Naive B cell (primary cell): Measurements from ENCODE around the gene LAMA2. TPM values are rescaled to one million over a fixed set of nuclear protein-coding genes. Genes with fewer than 3 reads are reported as not detected.
A peak's percentile ranks its signal among the peaks of the same experiment; 100 is the strongest.

Source experiments
- ATAC-seq, 2 donors: fragments of 150-1000 bp; cut with Tn5 transposase; 2 replicates each; pipeline ENCODE4 v1.10.0; 2021; ENCODE audit warnings: low read depth in 2 of 2, mild to moderate bottlenecking in 2 of 2, moderate library complexity in 2 of 2
- DNase-seq: peaks from one replicate; pipeline ENCODE4 v3.0.0; 2022
- H3K27ac Mint-ChIP-seq, 6 donors: one replicate each; pipeline ENCODE4 v1.8.0; 2020 to 2022; ENCODE audit warnings: mild to moderate bottlenecking in 6 of 6, mixed read lengths in 6 of 6, moderate library complexity in 5 of 6, inconsistent platforms in 2 of 6
- H3K27me3 Mint-ChIP-seq, 3 donors: one replicate each; pipeline ENCODE4 v1.8.0; 2021 to 2022; ENCODE audit warnings: mixed read lengths in 3 of 3, mild to moderate bottlenecking in 1 of 3
- H3K36me3 Mint-ChIP-seq, 2 donors: one replicate each; pipeline ENCODE4 v1.8.0; 2020 to 2022; ENCODE audit warnings: mixed read lengths in 2 of 2, inconsistent platforms in 1 of 2, mild to moderate bottlenecking in 1 of 2
- H3K4me1 Mint-ChIP-seq, 3 donors: one replicate each; pipeline ENCODE4 v1.8.0; 2020 to 2022; ENCODE audit warnings: mixed read lengths in 3 of 3, inconsistent platforms in 1 of 3, mild to moderate bottlenecking in 1 of 3, moderate library complexity in 1 of 3
- H3K4me3 Mint-ChIP-seq, 8 donors: one replicate each; pipeline ENCODE4 v1.8.0; 2020 to 2022; ENCODE audit warnings: mild to moderate bottlenecking in 8 of 8, mixed read lengths in 8 of 8, moderate library complexity in 8 of 8, inconsistent platforms in 2 of 8
- H3K9me3 Mint-ChIP-seq, 7 donors: one replicate each; pipeline ENCODE4 v1.8.0; 2020 to 2022; ENCODE audit warnings: mixed read lengths in 7 of 7, mild to moderate bottlenecking in 5 of 7, inconsistent platforms in 2 of 7, moderate library complexity in 1 of 7
- polyA plus RNA-seq, 6 donors: library from polyadenylated mRNA; unstranded; fragments of 300-500 nt; fragmentation: Illumina TruSeq; gene quantifications; one replicate each; pipeline ENCODE4 v1.2.3, GENCODE V29; 2021; ENCODE audit warnings: low read depth in 6 of 6

LAMA2 gene
- polyA plus RNA-seq, 6 donors from 2014 or later, result 0.28 TPM; not detected in 5

GRCh38 chr6:129429956-129430355, 547.0 kb downstream of the LAMA2 start:
- no peak overlapping the region for H3K4me3 Mint-ChIP-seq

GRCh38 chr6:129432738-129433137, 549.8 kb downstream of the LAMA2 start:
- peaks cover 11 to 24% (median 16%) of the 10 kb centered on the region in 3 donors for H3K27me3 Mint-ChIP-seq
- H3K27ac Mint-ChIP-seq, result no peak overlapping the region
- H3K4me3 Mint-ChIP-seq, result no peak overlapping the region
- no peak for DNase-seq
- H3K36me3 Mint-ChIP-seq, result no peaks in the 10 kb centered on the region
- no peaks in the 10 kb centered on the region for H3K4me1 Mint-ChIP-seq
- ATAC-seq, result no peak
- H3K9me3 Mint-ChIP-seq, result no peaks in the 10 kb centered on the region

More at GRCh38 chr6:129429956-129430355, 547.0 kb downstream of the LAMA2 start:
- no peaks in the 10 kb centered on the region for H3K36me3 Mint-ChIP-seq
- H3K9me3 Mint-ChIP-seq, result no peaks in the 10 kb centered on the region
- no peaks in the 10 kb centered on the region for H3K4me1 Mint-ChIP-seq
- DNase-seq, result no peak
- no peak for ATAC-seq
- H3K27ac Mint-ChIP-seq, result no peak overlapping the region
- H3K27me3 Mint-ChIP-seq, result peaks cover 11 to 20% (median 18%) of the 10 kb centered on the region in 3 donors

- Mint-ChIP-seq H3K9me3 (no peaks in the 10 kb centered on the region), H3K27me3 (peaks cover 11 to 24% (median 13%) of the 10 kb centered on the region in 3 donors), H3K27ac (peak overlapping the region in 1 of 6 donors; percentile 12)
Observed at GRCh38 chr6:129434091-129434490, 551.2 kb downstream of the LAMA2 start.

GRCh38 chr6:129440691-129441090, 557.8 kb downstream of the LAMA2 start:
- no peak overlapping the region for H3K4me3 Mint-ChIP-seq
- H3K9me3 Mint-ChIP-seq, result no peaks in the 10 kb centered on the region
- no peaks in the 10 kb centered on the region for H3K36me3 Mint-ChIP-seq
- DNase-seq (no peak), ATAC-seq (no peak)
- H3K27ac Mint-ChIP-seq, result no peak overlapping the region
- H3K27me3 Mint-ChIP-seq, result peaks cover 5 to 9% (median 6%) of the 10 kb centered on the region in 3 donors
- H3K4me1 Mint-ChIP-seq, result no peaks in the 10 kb centered on the region

More at GRCh38 chr6:129434091-129434490, 551.2 kb downstream of the LAMA2 start:
- Mint-ChIP-seq H3K4me1 (no peaks in the 10 kb centered on the region), H3K36me3 (no peaks in the 10 kb centered on the region), H3K4me3 (no peak overlapping the region)
- ATAC-seq (no peak), DNase-seq (no peak)

- Mint-ChIP-seq H3K9me3 (peaks cover 0 to 5% (median 0%) of the 10 kb centered on the region in 7 donors), H3K4me1 (peaks cover 7 to 10% (median 9%) of the 10 kb centered on the region in 3 donors), H3K4me3 (no peak overlapping the region), H3K36me3 (no peaks in the 10 kb centered on the region), H3K27me3 (peaks cover 0 to 8% (median 6%) of the 10 kb centered on the region in 3 donors), H3K27ac (no peak overlapping the region)
- ATAC-seq (no peak), DNase-seq (no peak)
Observed at GRCh38 chr6:129444683-129445082, 561.7 kb downstream of the LAMA2 start.

GRCh38 chr6:129446272-129447197, 563.6 kb downstream of the LAMA2 start:
- H3K9me3 Mint-ChIP-seq, result peaks cover 0 to 5% (median 0%) of the 10 kb centered on the region in 7 donors
- peaks cover 4 to 9% (median 6%) of the 10 kb centered on the region in 3 donors for H3K27me3 Mint-ChIP-seq
- H3K4me3 Mint-ChIP-seq, result no peak overlapping the region
- ATAC-seq (no peak), DNase-seq (no peak)
- peaks cover 7 to 10% (median 9%) of the 10 kb centered on the region in 3 donors for H3K4me1 Mint-ChIP-seq
- H3K27ac Mint-ChIP-seq, result peak overlapping the region in 2 of 6 donors; percentile 0 to 2
- H3K36me3 Mint-ChIP-seq, result no peaks in the 10 kb centered on the region

- H3K9me3 Mint-ChIP-seq, result peaks cover 0 to 5% (median 0%) of the 10 kb centered on the region in 7 donors
- peak overlapping the region in 2 of 6 donors; percentile 0 to 12 for H3K27ac Mint-ChIP-seq
- no peak for DNase-seq
- H3K36me3 Mint-ChIP-seq, result no peaks in the 10 kb centered on the region
- ATAC-seq, result no peak
- peaks cover 4 to 13% (median 6%) of the 10 kb centered on the region in 3 donors for H3K27me3 Mint-ChIP-seq
- H3K4me3 Mint-ChIP-seq, result no peak overlapping the region
- H3K4me1 Mint-ChIP-seq, result peaks cover 7 to 10% (median 9%) of the 10 kb centered on the region in 3 donors
Observed at GRCh38 chr6:129447198-129447565, 564.2 kb downstream of the LAMA2 start.

GRCh38 chr6:129448965-129449364, 566.0 kb downstream of the LAMA2 start:
- Mint-ChIP-seq H3K9me3 (peaks cover 0 to 5% (median 0%) of the 10 kb centered on the region in 7 donors), H3K36me3 (no peaks in the 10 kb centered on the region), H3K27ac (no peak overlapping the region), H3K4me1 (peaks cover 7 to 10% (median 9%) of the 10 kb centered on the region in 3 donors), H3K27me3 (peaks cover 4 to 13% (median 6%) of the 10 kb centered on the region in 3 donors), H3K4me3 (no peak overlapping the region)
- DNase-seq (no peak), ATAC-seq (no peak)

GRCh38 chr6:129451187-129451586, 568.2 kb downstream of the LAMA2 start:
- Mint-ChIP-seq H3K4me1 (peaks cover 5 to 7% (median 6%) of the 10 kb centered on the region in 3 donors), H3K4me3 (no peak overlapping the region), H3K27me3 (peaks cover 6 to 13% (median 8%) of the 10 kb centered on the region in 3 donors), H3K36me3 (no peaks in the 10 kb centered on the region), H3K9me3 (peaks cover 0 to 3% (median 0%) of the 10 kb centered on the region in 7 donors), H3K27ac (no peak overlapping the region)
- DNase-seq (no peak), ATAC-seq (no peak)

- H3K27ac Mint-ChIP-seq, result no peak overlapping the region
- H3K9me3 Mint-ChIP-seq, result no peaks in the 10 kb centered on the region
- H3K4me3 Mint-ChIP-seq, result no peak overlapping the region
- peaks cover 0 to 5% of the 10 kb centered on the region in 2 donors for H3K36me3 Mint-ChIP-seq
- ATAC-seq (no peak), DNase-seq (no peak)
- H3K4me1 Mint-ChIP-seq, result no peaks in the 10 kb centered on the region
- peaks cover 6 to 13% (median 8%) of the 10 kb centered on the region in 3 donors for H3K27me3 Mint-ChIP-seq
Observed at GRCh38 chr6:129453073-129453472, 570.1 kb downstream of the LAMA2 start.

GRCh38 chr6:129454488-129454887, 571.5 kb downstream of the LAMA2 start:
- no peak for DNase-seq
- Mint-ChIP-seq H3K27ac (no peak overlapping the region), H3K36me3 (peaks cover 0 to 5% of the 10 kb centered on the region in 2 donors), H3K4me3 (no peak overlapping the region), H3K9me3 (no peaks in the 10 kb centered on the region), H3K27me3 (peaks cover 6 to 13% (median 13%) of the 10 kb centered on the region in 3 donors), H3K4me1 (no peaks in the 10 kb centered on the region)
- no peak for ATAC-seq

GRCh38 chr6:129455126-129455769, 572.3 kb downstream of the LAMA2 start:
- peaks cover 6 to 13% (median 13%) of the 10 kb centered on the region in 3 donors for H3K27me3 Mint-ChIP-seq
- H3K36me3 Mint-ChIP-seq, result peaks cover 0 to 5% of the 10 kb centered on the region in 2 donors
- no peak for DNase-seq
- no peak for ATAC-seq
- H3K4me1 Mint-ChIP-seq, result no peaks in the 10 kb centered on the region
- no peak overlapping the region for H3K27ac Mint-ChIP-seq
- no peak overlapping the region for H3K4me3 Mint-ChIP-seq
- H3K9me3 Mint-ChIP-seq, result no peaks in the 10 kb centered on the region

- Mint-ChIP-seq H3K4me3 (no peak overlapping the region), H3K4me1 (no peaks in the 10 kb centered on the region), H3K27me3 (peaks cover 5 to 25% (median 15%) of the 10 kb centered on the region in 3 donors), H3K9me3 (no peaks in the 10 kb centered on the region), H3K27ac (no peak overlapping the region), H3K36me3 (peaks cover 0 to 5% of the 10 kb centered on the region in 2 donors)
- no peak for DNase-seq
- ATAC-seq, result no peak
Observed at GRCh38 chr6:129460221-129460620, 577.3 kb downstream of the LAMA2 start.
